HepG2 (cell line): ENCODE measurements around the gene PSAPL1. TPM values are rescaled to one million over a fixed set of nuclear protein-coding genes. Genes with fewer than 3 reads are reported as not detected.
"Not testable (repeated sequence)": the region's sequence is repeated elsewhere in the genome, so short reads cannot be mapped to it uniquely, and the experiment has no call there.

Experiments
- ATAC-seq: fragments of 200-7000 bp; cut with Tn5 transposase; 3 replicates; pipeline ENCODE4 v1.9.1; 2020; ENCODE audit warnings: mild to moderate bottlenecking, moderate library complexity
- BruUV-seq: library from RNA; stranded (reverse); fragments of 400-500 nt; replicated peaks from 2 replicates; lab custom pipeline; 2021; lab: Mats Ljungman, UMichigan
- CTCF ChIA-PET: fragments of 300-600 bp; formaldehyde crosslinking; extraction: SDS; loops from one replicate; lab custom pipeline; 2021; ENCODE audit warnings: low total read pairs, inconsistent platforms, low intra/inter-chr PET ratio; lab: Yijun Ruan, JAX
- POLR2A ChIA-PET: fragments of 350-600 bp; sonication (Branson Sonifier 250); formaldehyde crosslinking; loops from one replicate; lab custom pipeline; 2020; ENCODE audit warnings: antibody characterized with exemption, inconsistent platforms; lab: Yijun Ruan, JAX
- DNase-seq: peaks from one replicate; pipeline ENCODE4 v3.0.0-alpha.2; 2015; ENCODE audit warnings: low spot score
- FAIRE-seq: peaks from 3 replicates; lab custom pipeline; 2011; peaks lifted over from hg19 to GRCh38; lab: Jason Lieb, UNC
- H2AFZ ChIP-seq: one replicate; pipeline ENCODE4 v1.6.1; 2011; ENCODE audit warnings: low read length, inconsistent platforms
- H3K27ac ChIP-seq: fragments of 300-600 bp; 3 replicates; pipeline ENCODE4 v1.8.0; 2011; ENCODE audit warnings: mixed run types, mild to moderate bottlenecking, mixed read lengths, low read length, inconsistent platforms; ENCODE audit not compliant: insufficient read depth; ENCODE audit errors: extremely low read length
- H3K27me3 ChIP-seq, 2 experiments: fragments of 200-600 bp in 1 of 2; 2 replicates in 1 of 2; 3 replicates in 1 of 2; pipeline versions ENCODE4 v1.6.0 to v1.8.0; 2011; ENCODE audit warnings: low read length in 2 of 2, mild to moderate bottlenecking in 2 of 2, moderate library complexity in 2 of 2, inconsistent platforms in 1 of 2; ENCODE audit not compliant: insufficient read depth in 2 of 2, control insufficient read depth in 1 of 2
- H3K36me3 ChIP-seq, 2 experiments: fragments of 200-600 bp in 1 of 2; replicated peaks in 1 of 2; 2 replicates in 1 of 2; 3 replicates in 1 of 2; pipeline versions ENCODE4 v1.5.1 to v1.8.0; 2011; ENCODE audit warnings: low read length in 2 of 2, inconsistent platforms in 1 of 2; ENCODE audit not compliant: insufficient read depth in 2 of 2, control insufficient read depth in 1 of 2
- H3K4me1 ChIP-seq: 2 replicates; pipeline ENCODE4 v1.5.1; 2012; ENCODE audit warnings: low read length, inconsistent platforms; ENCODE audit not compliant: insufficient read depth
- H3K4me2 ChIP-seq: 2 replicates; pipeline ENCODE4 v1.6.0; 2011; ENCODE audit warnings: low read depth, low read length, inconsistent platforms
- H3K4me3 ChIP-seq, 3 experiments: fragments of 200-600 bp in 1 of 3; sonication (generic), shearing (Covaris generic) in 1 of 3; replicated peaks in 1 of 3; 2 replicates each; pipeline ENCODE4 v1.5.1; 2011 to 2016; ENCODE audit warnings: low read length in 3 of 3, inconsistent platforms in 2 of 3, low read depth in 2 of 3, mild to moderate bottlenecking in 2 of 3, control low read depth in 1 of 3, mixed read lengths in 1 of 3; ENCODE audit not compliant: insufficient read depth in 1 of 3
- H3K79me2 ChIP-seq: one replicate; pipeline ENCODE4 v1.6.1; 2011; ENCODE audit warnings: low read length, inconsistent platforms; ENCODE audit not compliant: insufficient read depth
- H3K9ac ChIP-seq: 2 replicates; pipeline ENCODE4 v1.6.0; 2011; ENCODE audit warnings: mild to moderate bottlenecking, low read depth, low read length, inconsistent platforms; ENCODE audit not compliant: insufficient read depth
- H3K9me3 ChIP-seq: 2 replicates; pipeline ENCODE4 v1.5.1; 2012; ENCODE audit warnings: mild to moderate bottlenecking, low read length
- H4K20me1 ChIP-seq: 2 replicates; pipeline ENCODE4 v1.6.0; 2011; ENCODE audit warnings: inconsistent platforms, mild to moderate bottlenecking, low read length, moderate library complexity; ENCODE audit not compliant: insufficient read depth
- KMT2A ChIP-seq: sonication (generic); formaldehyde crosslinking; IDR thresholded peaks from 2 replicates; pipeline ENCODE4 v1.4.0; 2020; ENCODE audit warnings: missing genetic modification reagents
- SAFB2 ChIP-seq: sonication (generic); formaldehyde crosslinking; IDR thresholded peaks from 2 replicates; pipeline ENCODE4 v1.5.1; 2020; ENCODE audit warnings: missing genetic modification reagents, low read depth, mild to moderate bottlenecking, borderline replicate concordance
- XRCC5 ChIP-seq: fragments of 200-400 bp; formaldehyde crosslinking; optimal IDR thresholded peaks from 2 replicates; pipeline ENCODE3; 2017; ENCODE audit warnings: mild to moderate bottlenecking, low read length
- ZEB1 ChIP-seq: IDR thresholded peaks from 2 replicates; pipeline ENCODE4 v1.6.1; 2012; ENCODE audit warnings: mild to moderate bottlenecking, low read depth, inconsistent platforms; ENCODE audit not compliant: insufficient replicate concordance
- ZNF234 ChIP-seq: sonication (generic); formaldehyde crosslinking; conservative IDR thresholded peaks from 2 replicates; pipeline ENCODE4 v1.5.1; 2020; ENCODE audit warnings: mild to moderate bottlenecking, missing genetic modification reagents
- WGBS: methylation state at CpG from one replicate; pipeline ENCODE4 v1.1.6; 2017; ENCODE audit warnings: low lambda C conversion rate; 5-methylcytosine and 5-hydroxymethylcytosine counted together
- in situ Hi-C: cut with HindIII; loops from 2 replicates; pipeline ENCODE4 v1.10.0; 2017; ENCODE audit warnings: low pct_unique_long_range_greater_than_20kb; ENCODE audit not compliant: extremely low pct_ligation_motif_present
- intact Hi-C: fragments of 100-400 bp; cut with micrococcal nuclease; formaldehyde crosslinking; loops from one replicate; pipeline ENCODE4 v1.10.0; 2022; ENCODE audit not compliant: unreplicated experiment
- polyA plus RNA-seq, 8 experiments: library from polyadenylated mRNA; depleted of rRNA in 3 of 8; stranded (reverse) in 7 of 8; unstranded in 1 of 8; fragments of >200 nt; fragmentation: Illumina TruSeq in 4 of 8; extraction: Trizol in 4 of 8; gene quantifications; 2 replicates each; pipeline versions ENCODE4 v1.2.1 to v1.2.3, GENCODE V29; 2011 to 2016; ENCODE audit warnings: low read depth in 4 of 8, missing spikeins in 1 of 8, mixed read lengths in 1 of 8; ENCODE audit not compliant: insufficient read depth in 1 of 8
- total RNA-seq, 5 experiments: library from RNA; depleted of rRNA; stranded (reverse); fragments of >200 nt; fragmentation: Illumina TruSeq; extraction: Trizol; gene quantifications; 2 replicates each; pipeline ENCODE4 v1.2.3, GENCODE V29; 2016; ENCODE audit warnings: low read depth in 1 of 5
- TF ChIP-seq, protein P1 (sequence below): sonication (generic); formaldehyde crosslinking; IDR thresholded peaks from 2 replicates; pipeline ENCODE4 v1.5.0; 2020; ENCODE audit warnings: missing genetic modification reagents
- TF ChIP-seq, protein P2 (sequence below): sonication (generic); formaldehyde crosslinking; IDR thresholded peaks from 2 replicates; pipeline ENCODE4 v1.8.0; 2022; ENCODE audit warnings: mild to moderate bottlenecking, missing genetic modification reagents; ENCODE audit not compliant: insufficient replicate concordance

The PSAPL1 gene
- total and polyA plus RNA-seq, 2 of the 13 experiments (the other 11 are each of a cell fraction or from before 2014, with no cell fraction given), result 0.02 to 0.16 TPM

DNA sequence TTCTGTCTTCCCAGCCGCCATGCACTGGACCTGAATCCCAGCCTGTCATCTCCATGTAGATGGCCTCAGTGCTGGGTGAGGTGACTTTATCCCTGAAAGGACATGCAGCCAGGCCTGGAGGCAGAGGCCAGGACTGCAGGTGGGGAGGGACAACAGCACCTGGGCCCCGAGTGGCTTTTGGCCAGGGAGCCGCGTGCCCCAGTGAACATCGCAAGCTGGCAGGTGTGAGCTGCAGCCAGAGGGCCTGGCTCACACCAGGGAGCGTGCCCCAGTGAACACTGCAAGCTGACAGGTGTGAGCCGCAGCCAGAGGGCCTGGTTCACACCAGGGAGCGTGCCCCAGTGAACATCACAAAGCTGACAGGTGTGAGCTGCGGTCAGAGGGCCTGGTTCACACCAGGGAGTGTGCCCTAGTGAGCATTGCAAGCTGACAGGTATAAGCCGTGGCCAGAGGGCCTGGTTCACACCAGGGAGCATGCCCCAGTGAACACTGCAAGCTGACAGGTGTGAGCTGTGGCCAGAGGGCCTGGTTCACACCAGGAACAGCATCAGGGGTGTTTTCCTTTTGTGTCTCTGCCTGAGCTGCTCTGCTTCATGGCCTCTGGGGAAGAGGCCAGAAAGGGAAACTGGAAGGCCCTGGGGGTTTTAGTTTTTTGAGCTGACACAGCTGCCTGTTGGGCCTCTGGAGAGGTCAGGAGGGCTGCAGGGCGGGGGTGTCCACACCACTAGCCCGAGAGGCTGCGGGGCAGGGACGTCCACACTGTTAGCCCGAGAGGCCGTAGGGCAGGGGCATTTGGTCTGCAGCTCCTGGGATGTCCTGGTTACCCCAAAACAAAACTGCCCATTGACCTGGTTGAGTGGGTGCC is 22.7 kb upstream of the PSAPL1 start:
- H4K20me1 ChIP-seq, result no peaks in the 10 kb centered on the region
- in situ Hi-C loops, result no loop called here
- H3K4me2 ChIP-seq, result no peak overlapping the region
- TF ChIP-seq ZEB1 (no peak), XRCC5 (no peak), SAFB2 (CRISPR knock-in tag) (no peak), ZNF234 (CRISPR knock-in tag) (no peak), KMT2A (CRISPR knock-in tag) (no peak)
- TF ChIP-seq, protein P1, sequence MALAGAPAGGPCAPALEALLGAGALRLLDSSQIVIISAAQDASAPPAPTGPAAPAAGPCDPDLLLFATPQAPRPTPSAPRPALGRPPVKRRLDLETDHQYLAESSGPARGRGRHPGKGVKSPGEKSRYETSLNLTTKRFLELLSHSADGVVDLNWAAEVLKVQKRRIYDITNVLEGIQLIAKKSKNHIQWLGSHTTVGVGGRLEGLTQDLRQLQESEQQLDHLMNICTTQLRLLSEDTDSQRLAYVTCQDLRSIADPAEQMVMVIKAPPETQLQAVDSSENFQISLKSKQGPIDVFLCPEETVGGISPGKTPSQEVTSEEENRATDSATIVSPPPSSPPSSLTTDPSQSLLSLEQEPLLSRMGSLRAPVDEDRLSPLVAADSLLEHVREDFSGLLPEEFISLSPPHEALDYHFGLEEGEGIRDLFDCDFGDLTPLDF (CRISPR knock-in tag), result no peak
- TF ChIP-seq, protein P2, sequence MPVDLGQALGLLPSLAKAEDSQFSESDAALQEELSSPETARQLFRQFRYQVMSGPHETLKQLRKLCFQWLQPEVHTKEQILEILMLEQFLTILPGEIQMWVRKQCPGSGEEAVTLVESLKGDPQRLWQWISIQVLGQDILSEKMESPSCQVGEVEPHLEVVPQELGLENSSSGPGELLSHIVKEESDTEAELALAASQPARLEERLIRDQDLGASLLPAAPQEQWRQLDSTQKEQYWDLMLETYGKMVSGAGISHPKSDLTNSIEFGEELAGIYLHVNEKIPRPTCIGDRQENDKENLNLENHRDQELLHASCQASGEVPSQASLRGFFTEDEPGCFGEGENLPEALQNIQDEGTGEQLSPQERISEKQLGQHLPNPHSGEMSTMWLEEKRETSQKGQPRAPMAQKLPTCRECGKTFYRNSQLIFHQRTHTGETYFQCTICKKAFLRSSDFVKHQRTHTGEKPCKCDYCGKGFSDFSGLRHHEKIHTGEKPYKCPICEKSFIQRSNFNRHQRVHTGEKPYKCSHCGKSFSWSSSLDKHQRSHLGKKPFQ (CRISPR knock-in tag), result peak; percentile 96
- H3K9me3 ChIP-seq, result no peaks in the 10 kb centered on the region
- no peak overlapping the region for H3K9ac ChIP-seq
- BruUV-seq, result no TSS peak
- H3K4me1 ChIP-seq, result peaks cover 13% of the 10 kb centered on the region
- WGBS, result 26% methylated on average over 6 of the region's 16 CpGs
- H3K4me3 ChIP-seq, result no peak overlapping the region
- H3K27me3 ChIP-seq, result peaks cover 3 to 8% of the 10 kb centered on the region in 2 experiments; a peak in 4 of 5 replicates
- ChIA-PET CTCF (no interaction called here), POLR2A (no interaction called here)
- no peak for DNase-seq
- ATAC-seq, result peak; percentile 43
- H3K79me2 ChIP-seq, result no peaks in the 10 kb centered on the region
- intact Hi-C loops, result no loop called here
- FAIRE-seq, result no peak
- no peak overlapping the region for H3K27ac ChIP-seq
- no peaks in the 10 kb centered on the region for H3K36me3 ChIP-seq
- no peak overlapping the region for H2AFZ ChIP-seq

DNA sequence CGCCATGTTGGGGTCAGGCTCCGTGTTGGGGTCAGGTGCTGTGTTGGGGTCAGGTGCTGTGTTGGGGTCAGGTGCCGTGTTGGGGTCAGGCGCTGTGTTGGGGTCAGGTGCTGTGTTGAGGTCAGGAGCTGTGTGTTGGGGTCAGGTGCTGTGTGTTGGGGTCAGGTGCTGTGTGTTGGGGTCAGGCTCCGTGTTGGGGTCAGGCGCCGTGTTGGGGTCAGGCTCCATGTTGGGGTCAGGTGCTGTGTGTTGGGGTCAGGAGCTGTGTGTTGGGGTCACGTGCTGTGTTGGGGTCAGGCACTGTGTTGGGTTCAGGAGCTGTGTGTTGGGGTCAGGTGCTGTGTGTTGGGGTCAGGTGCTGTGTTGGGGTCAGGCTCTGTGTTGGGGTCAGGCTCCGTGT is 18.1 kb upstream of the PSAPL1 start:
- H3K79me2 ChIP-seq, BruUV-seq, ATAC-seq, H3K27me3 ChIP-seq, H3K36me3 ChIP-seq, in situ Hi-C loops, H4K20me1 ChIP-seq, H3K27ac ChIP-seq, H3K4me2 ChIP-seq, DNase-seq, FAIRE-seq, CTCF ChIA-PET, POLR2A ChIA-PET, intact Hi-C loops, H3K9ac ChIP-seq, H3K4me1 ChIP-seq, H2AFZ ChIP-seq, H3K4me3 ChIP-seq, H3K9me3 ChIP-seq: not testable (repeated sequence)
- WGBS, result 61% methylated on average over 9 of the region's 9 CpGs
